NCI-H460 (cell line): ENCODE results near the gene RALB. TPM values are rescaled to one million over a fixed set of nuclear protein-coding genes. Genes with fewer than 3 reads are reported as not detected.

ENCODE experiments used
- DNase-seq: peaks from one replicate; pipeline ENCODE4 v3.0.0-alpha.2; 2016; ENCODE audit warnings: low read depth; ENCODE audit errors: extremely low read depth
- polyA plus RNA-seq: library from polyadenylated mRNA; depleted of rRNA; stranded (reverse); fragments of >200 nt; gene quantifications from 2 replicates; pipeline ENCODE4 v1.2.3, GENCODE V29; 2014; cell fraction: nucleus; rRNA removed
- total RNA-seq: library from RNA; depleted of rRNA; stranded (reverse); fragments of >200 nt; shearing (Covaris generic); gene quantifications from 2 replicates; pipeline ENCODE4 v1.2.3, GENCODE V29; 2014; rRNA removed

The RALB gene
- 38.2 and 45.6 TPM in 2 replicates for total RNA-seq
- 16.4 and 28.6 TPM in 2 replicates for polyA plus RNA-seq

- peak; percentile 98 for DNase-seq
Measured at GRCh38 chr2:120252225-120253020, at the start of gene RALB. TSS of gene RALB (plus strand) at chr2:120252852. CDS start at chr2:120278665, 25,813 bp downstream.

GRCh38 chr2:120203251-120204021, 49.2 kb upstream of the RALB start:
- DNase-seq: no peak

- no peak for DNase-seq
Measured at GRCh38 chr2:120204022-120204405, 48.6 kb upstream of the RALB start.

- no peak for DNase-seq
Measured at GRCh38 chr2:120204417-120204816, 48.2 kb upstream of the RALB start.

DNA sequence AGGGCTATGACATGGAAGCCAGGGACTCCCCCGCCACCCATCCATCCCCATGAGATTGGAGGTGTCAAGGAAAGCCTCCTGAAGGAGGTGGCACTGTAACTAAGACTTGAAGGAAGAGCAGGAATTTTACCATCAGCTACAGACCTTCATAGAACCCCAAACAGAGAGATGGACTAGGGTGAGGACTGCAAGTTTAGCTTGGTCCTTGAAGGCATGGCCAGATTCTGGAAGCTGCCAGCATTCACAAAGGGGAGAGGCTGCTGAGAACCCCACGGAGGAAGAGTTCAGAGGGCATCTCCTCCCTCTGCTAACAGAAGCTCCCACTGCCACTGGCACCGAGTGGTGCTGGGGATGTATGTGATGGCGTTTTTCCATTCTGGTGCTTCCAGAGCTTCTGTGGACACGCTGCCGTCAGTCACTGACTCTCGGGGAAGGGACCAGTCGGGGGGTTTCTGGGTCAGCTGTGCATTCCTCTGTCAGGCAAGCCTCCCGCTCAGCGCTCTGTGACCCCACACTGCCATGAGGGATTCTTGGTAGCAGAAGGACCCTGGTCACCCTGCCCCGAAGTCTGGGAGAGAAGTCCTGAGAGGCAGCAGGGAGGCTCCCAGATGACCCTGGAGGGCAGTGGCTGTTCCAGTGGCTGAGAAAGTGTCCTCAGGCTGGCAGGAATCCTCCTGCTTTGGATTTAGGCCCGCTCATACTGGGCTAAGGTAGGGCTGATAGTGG, 47.5 kb upstream of the RALB start:
- no peak for DNase-seq

GRCh38 chr2:120206022-120206581, 46.5 kb upstream of the RALB start:
- DNase-seq: no peak

- no peak for DNase-seq
Measured at GRCh38 chr2:120208381-120209353, 44.0 kb upstream of the RALB start.

DNA sequence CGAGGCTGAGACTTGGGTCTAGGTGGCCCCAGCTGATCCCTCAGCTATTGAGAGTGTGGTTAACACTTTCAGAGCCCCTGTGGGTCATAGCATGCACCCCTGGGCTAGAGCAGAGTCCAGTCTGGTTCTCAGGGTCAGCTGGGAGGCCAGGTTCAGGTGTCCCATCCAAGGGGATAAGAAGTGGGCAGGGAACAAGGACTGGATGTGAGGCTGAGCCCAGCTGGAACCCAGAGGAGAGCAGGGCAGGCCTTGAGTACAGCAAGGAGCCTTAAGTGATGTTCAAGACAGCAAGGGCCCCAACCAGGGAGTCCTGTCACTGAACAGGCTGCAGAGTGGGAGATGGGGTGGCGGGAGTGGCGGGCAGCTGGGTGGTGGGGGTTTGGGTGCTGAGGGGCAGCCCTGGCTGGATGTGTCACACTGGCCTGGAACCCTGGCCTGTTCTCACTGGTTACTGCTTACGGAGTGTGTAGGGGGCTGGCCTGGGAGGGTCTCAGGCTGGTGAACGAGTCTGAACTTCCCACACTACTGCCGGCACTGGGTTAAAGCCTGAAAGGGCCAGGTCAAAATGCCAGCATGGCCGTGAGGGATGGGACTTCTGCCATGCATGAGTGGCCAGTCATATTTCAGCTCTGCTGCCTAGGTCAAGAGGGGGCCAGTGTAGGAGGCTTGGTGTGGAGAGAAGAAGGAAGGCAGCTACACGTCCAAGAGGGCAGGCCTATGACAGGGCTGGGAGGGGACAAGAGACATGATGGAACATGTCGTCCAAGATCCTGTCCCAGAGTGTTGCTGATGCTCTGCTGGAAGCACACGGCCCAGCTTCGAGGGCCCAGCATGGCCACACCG, 43.0 kb upstream of the RALB start:
- no peak for DNase-seq

DNA sequence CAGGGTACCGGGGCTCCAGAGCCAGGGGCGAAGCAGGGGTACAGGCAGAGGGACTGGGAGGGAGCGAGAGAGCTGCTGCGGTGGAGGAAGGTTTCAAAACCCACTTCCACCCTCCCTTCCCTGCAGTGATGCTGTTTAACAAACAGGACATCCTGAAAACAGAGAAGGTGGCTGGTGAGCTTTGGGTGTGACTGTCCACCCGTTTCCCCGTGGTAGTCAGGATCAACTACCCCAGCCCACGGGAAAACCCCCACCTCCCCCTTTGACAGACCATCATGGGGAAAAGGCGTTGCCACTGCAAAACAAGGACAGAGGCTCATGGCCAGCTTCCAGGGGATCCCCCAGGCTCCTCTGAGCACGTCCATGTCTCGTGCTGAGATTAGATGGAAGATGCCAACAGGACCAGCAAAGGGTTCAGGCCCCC, 42.4 kb upstream of the RALB start:
- DNase-seq: no peak

DNA sequence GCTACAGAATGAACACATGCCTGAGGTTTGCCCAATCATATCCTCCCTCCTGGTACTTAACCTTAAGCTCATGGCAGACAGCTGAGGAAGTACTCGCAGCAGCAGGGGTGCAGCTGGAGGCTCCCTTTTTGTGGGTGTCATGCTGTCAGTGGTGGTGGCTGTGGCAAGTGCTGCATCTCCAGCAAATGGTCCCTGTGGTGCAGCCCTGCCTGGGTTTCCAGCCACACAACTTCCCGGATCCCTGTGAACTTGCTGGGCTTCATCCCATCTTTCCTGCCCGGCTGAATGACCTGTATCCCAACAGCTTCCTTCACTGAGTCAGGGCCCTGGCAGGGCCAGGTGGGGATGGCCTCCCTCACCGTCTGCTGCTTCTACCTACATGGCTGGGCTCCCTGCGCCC, 34.5 kb upstream of the RALB start:
- no peak for DNase-seq

DNA sequence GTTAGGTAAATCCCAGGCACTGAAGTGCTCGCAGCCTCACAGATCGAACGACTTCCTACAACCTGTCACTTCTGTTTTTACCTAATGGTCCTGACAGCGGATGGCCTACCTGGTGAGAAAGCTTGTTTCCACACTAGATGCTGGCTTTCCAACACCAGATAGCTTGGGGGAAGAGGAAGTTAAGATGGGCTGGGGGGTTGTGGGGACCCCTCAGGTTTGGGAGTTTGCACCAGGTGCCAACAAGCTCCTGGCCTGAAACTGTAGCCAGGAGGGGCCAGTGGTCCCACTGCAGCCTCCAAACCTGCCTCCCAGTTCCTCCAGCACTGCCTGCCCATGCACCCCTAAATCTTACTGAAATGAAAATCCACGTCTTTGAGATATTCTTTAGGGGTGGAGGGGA, 33.4 kb upstream of the RALB start:
- no peak for DNase-seq

DNA sequence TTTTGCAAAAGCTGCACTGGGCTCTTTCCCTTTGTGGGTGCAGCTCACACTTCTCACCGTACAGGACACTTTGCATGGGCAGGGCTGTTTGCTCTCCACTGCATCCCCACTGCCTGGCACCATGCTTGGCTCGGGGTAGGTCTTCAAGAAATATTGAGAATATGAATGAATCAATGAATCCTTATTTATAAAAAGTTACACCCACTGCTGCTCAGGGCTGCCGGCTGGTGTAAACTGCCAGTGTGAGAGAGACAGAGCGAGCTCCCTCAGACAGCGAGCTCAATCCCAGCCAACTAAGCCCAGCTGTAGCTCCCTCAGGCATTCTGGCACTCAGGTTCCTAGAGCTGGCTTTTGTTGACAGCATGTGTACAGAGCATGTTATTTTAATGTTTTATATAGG, 32.9 kb upstream of the RALB start:
- no peak for DNase-seq

DNA sequence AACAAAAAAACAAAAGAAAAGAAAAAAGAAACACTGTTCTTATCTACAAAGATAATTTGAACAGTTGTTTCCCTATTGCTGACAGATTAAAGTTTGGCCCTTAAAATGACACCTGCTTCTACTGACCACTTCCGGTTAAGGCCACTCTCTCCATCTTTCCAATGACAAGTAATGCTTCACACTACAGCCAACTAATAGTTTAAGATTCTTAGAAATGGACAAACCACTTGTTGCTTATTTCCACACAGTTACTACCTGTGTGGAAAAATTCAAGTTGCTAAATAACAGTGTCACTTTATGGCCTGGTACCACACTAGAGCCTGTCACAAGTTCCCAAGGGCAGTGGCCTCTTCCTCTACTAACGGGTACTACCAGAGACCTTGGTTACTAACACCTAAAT, 31.9 kb upstream of the RALB start:
- no peak for DNase-seq

DNA sequence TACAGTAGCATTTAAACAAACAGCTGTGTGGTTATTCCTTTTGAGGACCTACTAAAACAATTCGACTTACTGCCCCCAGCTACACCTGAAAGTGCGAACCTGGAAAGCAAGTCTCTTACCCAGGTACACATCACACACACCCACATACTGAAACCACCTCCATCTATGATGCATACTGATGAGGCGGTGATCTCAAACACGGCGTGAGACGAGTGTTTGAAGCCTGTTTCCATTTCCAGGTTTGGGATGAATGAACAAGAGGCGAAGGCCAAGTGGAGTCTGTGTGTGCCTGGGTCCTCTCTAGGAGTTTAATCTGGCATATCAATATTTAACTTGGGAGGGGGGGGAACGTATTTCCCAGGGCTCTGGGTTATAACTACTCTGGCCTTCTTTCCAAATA, 31.0 kb upstream of the RALB start:
- no peak for DNase-seq

- DNase-seq: no peak
Measured at GRCh38 chr2:120222186-120223033, 30.2 kb upstream of the RALB start.

DNA sequence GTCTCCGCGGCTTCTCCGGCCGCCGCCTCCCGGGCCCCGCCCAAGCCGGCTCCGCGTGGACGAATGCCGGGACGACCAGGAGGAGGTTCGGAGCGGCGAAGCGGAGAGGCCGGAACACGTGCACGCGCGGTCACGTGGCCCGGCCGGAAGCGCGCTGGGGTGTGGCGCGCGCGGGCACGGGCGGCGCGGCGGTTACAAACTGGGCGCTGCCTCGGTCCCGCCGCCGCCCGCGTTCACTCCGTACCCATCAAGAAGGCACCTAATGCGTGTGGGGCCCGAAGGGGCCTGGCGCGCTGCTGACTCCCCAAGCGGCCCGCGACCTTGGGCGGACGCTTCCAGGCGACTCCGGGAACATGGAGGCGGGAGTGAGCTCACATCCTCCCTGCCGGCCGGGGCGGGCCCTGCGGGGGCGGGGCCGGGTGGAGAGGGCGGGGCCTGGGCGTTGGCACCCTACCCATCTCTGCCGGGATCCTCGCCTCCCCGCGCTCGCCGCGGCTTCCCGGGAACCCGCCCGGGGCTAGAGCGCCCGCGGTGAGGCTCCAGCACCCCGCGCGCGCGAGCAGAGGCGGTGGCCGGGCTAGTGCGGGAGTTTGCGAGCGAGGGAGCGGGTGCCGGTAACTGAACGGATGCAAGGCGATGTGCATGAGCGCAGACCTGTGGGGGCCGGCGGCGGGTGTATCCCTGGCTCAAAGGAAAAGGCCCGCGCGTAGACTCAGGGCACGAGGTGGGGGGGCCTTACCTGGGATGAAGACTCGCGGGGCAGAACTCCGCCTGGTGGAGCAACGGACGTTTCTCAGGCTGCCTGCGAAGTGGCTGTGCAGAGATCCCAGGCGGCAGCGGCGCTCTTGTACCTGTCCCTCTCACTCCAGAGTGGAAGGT, 29.4 kb upstream of the RALB start, which contains the start of gene TMEM185B:
Gene TMEM185B (minus strand): TSS at position 367 of the 879 bp plus-strand sequence. CDS start 424 bp downstream, outside the sequence.
- DNase-seq: peak; percentile 82

GRCh38 chr2:120224256-120224655, 28.4 kb upstream of the RALB start:
- no peak for DNase-seq
